HepG2 (cell line): ENCODE measurements around the gene N4BP2L1. TPM values are rescaled to one million over a fixed set of nuclear protein-coding genes. Genes with fewer than 3 reads are reported as not detected.

Source experiments
- CCAR2 ChIP-seq: fragments of 200-400 bp; formaldehyde crosslinking; optimal IDR thresholded peaks from 2 replicates; pipeline ENCODE3; 2018; ENCODE audit warnings: low read depth, mild to moderate bottlenecking, low read length, moderate library complexity
- PHF8 ChIP-seq: sonication (generic); formaldehyde crosslinking; IDR thresholded peaks from 2 replicates; pipeline ENCODE4 v1.5.0; 2020; ENCODE audit warnings: missing genetic modification reagents
- TFDP2 ChIP-seq: sonication (generic); formaldehyde crosslinking; IDR thresholded peaks from 2 replicates; pipeline ENCODE4 v1.4.0; 2020; ENCODE audit warnings: missing genetic modification reagents
- ZFYVE20 ChIP-seq: sonication (generic); formaldehyde crosslinking; IDR thresholded peaks from 2 replicates; pipeline ENCODE4 v1.8.0; 2023; ENCODE audit warnings: low read depth, mild to moderate bottlenecking, moderate library complexity, missing genetic modification reagents, borderline replicate concordance
- ZNF275 ChIP-seq: sonication (generic); formaldehyde crosslinking; IDR thresholded peaks from 2 replicates; pipeline ENCODE4 v1.8.0; 2022; ENCODE audit warnings: missing genetic modification reagents, mild to moderate bottlenecking, inconsistent platforms, borderline replicate concordance
- ZNF570 ChIP-seq: sonication (generic); formaldehyde crosslinking; IDR thresholded peaks from 2 replicates; pipeline ENCODE4 v1.4.0; 2020; ENCODE audit warnings: mild to moderate bottlenecking, missing genetic modification reagents, borderline replicate concordance
- polyA plus RNA-seq, 8 experiments: library from polyadenylated mRNA; depleted of rRNA in 3 of 8; stranded (reverse) in 7 of 8; unstranded in 1 of 8; fragments of >200 nt; fragmentation: Illumina TruSeq in 4 of 8; extraction: Trizol in 4 of 8; gene quantifications; 2 replicates each; pipeline versions ENCODE4 v1.2.1 to v1.2.3, GENCODE V29; 2011 to 2016; ENCODE audit warnings: low read depth in 4 of 8, missing spikeins in 1 of 8, mixed read lengths in 1 of 8; ENCODE audit not compliant: insufficient read depth in 1 of 8
- total RNA-seq, 5 experiments: library from RNA; depleted of rRNA; stranded (reverse); fragments of >200 nt; fragmentation: Illumina TruSeq; extraction: Trizol; gene quantifications; 2 replicates each; pipeline ENCODE4 v1.2.3, GENCODE V29; 2016; ENCODE audit warnings: low read depth in 1 of 5
- TF ChIP-seq, protein P1 (sequence below): sonication (generic); formaldehyde crosslinking; IDR thresholded peaks from 2 replicates; pipeline ENCODE4 v1.8.0; 2022; ENCODE audit warnings: missing genetic modification reagents, low read depth, mild to moderate bottlenecking, borderline replicate concordance
- TF ChIP-seq, protein P2 (sequence below): sonication (generic); formaldehyde crosslinking; IDR thresholded peaks from 2 replicates; pipeline ENCODE4 v1.4.0; 2020; ENCODE audit warnings: missing genetic modification reagents, mild to moderate bottlenecking, borderline replicate concordance

The N4BP2L1 gene
- total and polyA plus RNA-seq, 2 of the 13 experiments (the other 11 are each of a cell fraction or from before 2014, with no cell fraction given), result 13.2 to 34.5 TPM

DNA sequence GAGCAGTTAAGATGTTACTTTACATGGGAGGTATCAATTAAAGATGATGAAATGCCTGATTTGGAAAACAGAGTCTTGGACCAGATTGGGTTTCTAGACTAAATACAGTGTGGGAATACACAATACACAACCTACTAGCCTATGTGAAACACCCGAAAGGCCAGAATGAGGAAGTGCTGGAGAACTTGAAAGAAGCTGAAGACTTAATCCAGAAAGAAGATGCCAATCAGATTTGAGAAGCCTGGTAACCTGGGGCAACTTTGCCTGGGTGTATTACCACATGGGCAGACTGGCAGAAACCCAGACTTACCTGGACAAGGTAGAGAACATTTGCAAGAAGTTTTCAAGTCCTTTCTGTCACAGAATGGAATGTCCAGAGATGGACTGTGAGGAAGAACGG lies 43.2 kb downstream of the N4BP2L1 start (continued):
- no peak for TF ChIP-seq ZNF275 (CRISPR knock-in tag)
- no peak for TF ChIP-seq PHF8
- no peak for TF ChIP-seq ZFYVE20 (CRISPR knock-in tag)
- no peak for TF ChIP-seq ZNF570
- TF ChIP-seq, protein P1, sequence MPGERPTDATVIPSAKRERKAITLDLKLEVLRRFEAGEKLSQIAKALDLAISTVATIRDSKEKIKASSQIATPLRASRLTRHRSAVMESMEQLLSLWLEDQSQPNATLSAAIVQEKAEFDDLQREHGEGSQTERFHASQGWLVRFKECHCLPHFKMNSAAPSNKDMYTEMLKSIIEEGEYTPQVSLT (CRISPR knock-in tag), result no peak
- TF ChIP-seq CCAR2, result no peak
- TF ChIP-seq, protein P2, sequence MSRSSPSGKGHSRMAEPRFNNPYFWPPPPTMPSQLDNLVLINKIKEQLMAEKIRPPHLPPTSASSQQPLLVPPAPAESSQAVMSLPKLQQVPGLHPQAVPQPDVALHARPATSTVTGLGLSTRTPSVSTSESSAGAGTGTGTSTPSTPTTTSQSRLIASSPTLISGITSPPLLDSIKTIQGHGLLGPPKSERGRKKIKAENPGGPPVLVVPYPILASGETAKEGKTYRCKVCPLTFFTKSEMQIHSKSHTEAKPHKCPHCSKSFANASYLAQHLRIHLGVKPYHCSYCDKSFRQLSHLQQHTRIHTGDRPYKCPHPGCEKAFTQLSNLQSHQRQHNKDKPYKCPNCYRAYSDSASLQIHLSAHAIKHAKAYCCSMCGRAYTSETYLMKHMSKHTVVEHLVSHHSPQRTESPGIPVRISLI (CRISPR knock-in tag), result no peak
- no peak for TF ChIP-seq TFDP2
